Activated CD4-positive, alpha-beta T cell treated with anti-CD3 and anti-CD28 coated beads, Interleukin-2, amount 50 U/mL, for 4 hours (primary cell): ENCODE results near the gene EREG.

Source experiments
- DNase-seq, 2 experiments: peaks; one replicate each; pipeline ENCODE4 v3.0.0-alpha.2; 2020

EREG gene

DNA sequence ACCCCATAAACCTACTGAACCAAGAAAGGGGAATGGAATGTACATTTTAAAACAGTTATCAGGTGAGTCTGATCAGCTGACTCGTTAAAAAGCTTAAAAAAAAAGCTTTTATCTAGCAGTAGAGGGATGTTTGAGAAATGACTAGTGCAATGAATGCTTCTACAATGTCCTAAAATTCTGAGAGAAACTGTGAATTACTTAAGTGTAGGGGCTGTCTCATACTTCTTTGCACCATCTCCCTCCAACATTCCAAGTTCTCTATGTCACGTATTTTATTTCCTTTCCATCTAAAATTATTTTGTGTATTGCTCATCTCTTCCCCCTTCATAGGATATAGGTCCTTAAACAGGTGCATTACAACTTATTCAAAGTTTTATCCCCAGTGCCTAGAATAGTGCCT, 68.1 kb downstream of the EREG start:
- DNase-seq: no peak

DNA sequence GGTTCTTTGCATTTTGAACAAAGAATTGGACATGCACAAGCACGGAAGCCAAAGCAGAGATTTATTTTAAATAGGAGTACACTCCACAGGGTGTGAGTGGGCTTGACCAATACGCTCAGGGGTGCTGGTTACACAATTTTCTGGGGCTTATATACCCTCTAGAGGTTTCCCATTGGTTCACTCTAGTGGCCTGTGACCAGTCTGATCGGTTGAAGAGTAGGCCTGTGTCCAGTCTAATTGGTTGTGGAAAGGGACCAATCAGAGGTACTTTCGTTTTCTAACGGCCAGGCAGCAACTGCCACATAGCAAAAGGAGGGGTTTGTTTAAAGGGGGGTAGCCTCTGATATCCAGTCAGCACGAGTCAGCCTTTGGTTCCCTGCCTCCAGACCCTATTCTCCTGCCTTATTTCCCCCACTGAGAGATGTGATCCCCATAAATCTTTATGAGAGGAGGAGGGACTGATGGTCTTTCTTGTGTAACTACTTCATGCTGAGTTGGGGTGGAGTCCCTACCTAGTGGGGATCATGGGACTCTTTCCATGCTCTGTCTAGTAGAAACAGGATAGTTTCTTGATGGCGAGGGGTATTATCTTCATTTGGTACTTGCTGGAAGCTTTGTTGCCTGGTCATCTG, 68.7 kb downstream of the EREG start:
- no peak for DNase-seq

DNA sequence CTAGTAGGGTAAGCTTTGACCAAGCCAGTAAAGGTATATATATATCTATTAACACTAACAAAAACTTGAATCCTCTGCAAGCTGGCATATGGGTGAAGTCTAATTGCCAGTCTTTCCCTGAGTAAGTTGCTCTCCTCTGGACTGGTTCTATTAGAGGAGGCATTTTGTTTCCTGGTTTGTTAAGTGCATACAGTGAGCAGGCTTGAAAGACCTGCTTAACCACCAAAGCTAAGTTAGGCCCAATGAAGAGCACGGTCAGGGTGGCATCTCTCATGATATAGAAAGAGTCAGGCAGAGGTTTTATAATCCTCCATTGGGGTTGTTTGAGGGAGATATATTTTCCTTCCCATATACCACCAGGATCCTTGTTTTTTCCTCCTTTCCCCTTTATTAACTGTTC, 70.4 kb downstream of the EREG start:
- DNase-seq: no peak

DNA sequence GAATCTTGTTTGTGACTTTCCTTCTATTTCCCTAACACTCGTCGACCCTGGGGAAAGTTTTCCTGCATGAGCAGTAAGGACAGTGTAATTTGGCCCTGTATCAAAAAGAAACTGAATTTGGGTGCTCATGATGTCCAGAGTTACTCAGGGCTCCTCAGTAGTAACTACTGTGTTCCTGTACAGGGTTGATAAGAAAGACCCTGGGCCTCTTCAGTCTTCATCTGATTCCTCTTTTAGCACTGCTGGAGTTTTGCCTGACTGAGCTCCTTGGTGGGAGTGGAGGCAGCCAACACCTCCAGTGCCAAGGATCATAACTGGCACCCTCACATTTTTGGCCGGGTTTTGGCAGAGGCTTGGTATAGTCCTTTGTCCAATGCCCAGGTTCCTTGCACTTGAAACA, 72.9 kb downstream of the EREG start:
- no peak for DNase-seq
